Activated B cell treated with CpG ODN at 0.5 μM for 24 hours (primary cell): ENCODE data around the gene CHTOP. TPM values are rescaled to one million over a fixed set of nuclear protein-coding genes. Genes with fewer than 3 reads are reported as not detected.

Experiments
- ATAC-seq: fragments of 200-7000 bp; cut with Tn5 transposase; one replicate; pipeline ENCODE4 v1.10.0; 2021; ENCODE audit warnings: low read depth, mild to moderate bottlenecking, moderate library complexity
- CTCF ChIA-PET: fragments of 350-600 bp; sonication (Branson Sonifier 250); formaldehyde crosslinking; loops from one replicate; lab custom pipeline; 2021; ENCODE audit warnings: antibody characterized with exemption; lab: Charles Lee
- POLR2A ChIA-PET: fragments of 350-600 bp; sonication (Branson Sonifier 250); formaldehyde crosslinking; loops from one replicate; lab custom pipeline; 2021; ENCODE audit warnings: antibody characterized with exemption; lab: Charles Lee
- DNase-seq: peaks from one replicate; pipeline ENCODE4 v3.0.0; 2022
- H3K27ac Mint-ChIP-seq: one replicate; pipeline ENCODE4 v1.8.0; 2020; ENCODE audit warnings: mixed read lengths
- H3K27me3 Mint-ChIP-seq: one replicate; pipeline ENCODE4 v1.8.0; 2021; ENCODE audit warnings: mixed read lengths
- H3K36me3 Mint-ChIP-seq: one replicate; pipeline ENCODE4 v1.8.0; 2021; ENCODE audit warnings: low read depth, mixed read lengths
- H3K4me1 Mint-ChIP-seq: one replicate; pipeline ENCODE4 v1.8.0; 2021; ENCODE audit warnings: mixed read lengths
- H3K4me3 Mint-ChIP-seq: one replicate; pipeline ENCODE4 v1.8.0; 2020; ENCODE audit warnings: mild to moderate bottlenecking, mixed read lengths
- H3K9me3 Mint-ChIP-seq: one replicate; pipeline ENCODE4 v1.8.0; 2020; ENCODE audit warnings: mixed read lengths
- CTCF ChIP-seq: fragments of 200-600 bp; IDR thresholded peaks from one replicate; pipeline ENCODE4 v1.8.0; 2022; ENCODE audit warnings: antibody characterized with exemption, mild to moderate bottlenecking
- intact Hi-C: fragments of 100-400 bp; cut with micrococcal nuclease; formaldehyde crosslinking; loops from one replicate; pipeline ENCODE4 v1.15.1; 2024
- total RNA-seq: library from RNA; stranded (reverse); gene quantifications from 2 replicates; pipeline ENCODE4 v1.2.3, GENCODE V29; 2022

CHTOP gene
- total RNA-seq, 1 donor from 2014 or later = 148 TPM

GRCh38 chr1:153640861-153641260 lies 7.0 kb downstream of the CHTOP start:
- CTCF ChIA-PET = interaction anchor here (0.6 to 2.6 kb wide), 2 partner anchors 68 to 130 kb away, joined by 3 to 8 read pairs; no protein-coding TSS in a partner anchor
- peaks cover 94% of the 10 kb centered on the region for H3K36me3 Mint-ChIP-seq
- intact Hi-C loops = no loop called here
- H3K4me1 Mint-ChIP-seq = peaks cover 26% of the 10 kb centered on the region
- no peaks in the 10 kb centered on the region for H3K9me3 Mint-ChIP-seq
- no peak for ATAC-seq
- TF ChIP-seq CTCF = no peak
- no peak overlapping the region for H3K4me3 Mint-ChIP-seq
- no peaks in the 10 kb centered on the region for H3K27me3 Mint-ChIP-seq
- POLR2A ChIA-PET = interaction anchor here (1.0 to 2.1 kb wide), 4 partner anchors 11 to 69 kb away, joined by 3 to 8 read pairs (median 5); partner anchors contain the start of gene SNAPIN
- no peak for DNase-seq
- no peak overlapping the region for H3K27ac Mint-ChIP-seq

GRCh38 chr1:153642161-153642560 lies 8.3 kb downstream of the CHTOP start:
- intact Hi-C loops = no loop called here
- DNase-seq (no peak), ATAC-seq (no peak)
- Mint-ChIP-seq H3K36me3 (peaks cover 96% of the 10 kb centered on the region), H3K27ac (no peak overlapping the region), H3K4me1 (peaks cover 15% of the 10 kb centered on the region), H3K9me3 (no peaks in the 10 kb centered on the region), H3K4me3 (no peak overlapping the region), H3K27me3 (no peaks in the 10 kb centered on the region)
- ChIA-PET CTCF (interaction anchor here (0.7 kb wide), 1 partner anchor 30 kb away, joined by 3 read pairs; no protein-coding TSS in a partner anchor), POLR2A (interaction anchor here (0.6 to 1.5 kb wide), 2 partner anchors 9 to 70 kb away, joined by 4 to 6 read pairs; no protein-coding TSS in a partner anchor)
- no peak for TF ChIP-seq CTCF

GRCh38 chr1:153643100-153643499 lies 9.2 kb downstream of the CHTOP start:
- ATAC-seq = no peak
- intact Hi-C loops = no loop called here
- Mint-ChIP-seq H3K27me3 (no peaks in the 10 kb centered on the region), H3K9me3 (no peaks in the 10 kb centered on the region), H3K4me1 (peaks cover 11% of the 10 kb centered on the region), H3K36me3 (peaks cover 91% of the 10 kb centered on the region), H3K27ac (no peak overlapping the region), H3K4me3 (no peak overlapping the region)
- CTCF ChIA-PET = interaction anchor here (0.9 to 2.3 kb wide), 3 partner anchors 47 to 71 kb away, joined by 3 to 7 read pairs (median 3); no protein-coding TSS in a partner anchor
- POLR2A ChIA-PET = interaction anchor here (1.1 to 2.4 kb wide), 5 partner anchors 9 to 108 kb away, joined by 3 to 29 read pairs (median 6); partner anchors contain the start of genes CHTOP, S100A6 and SNAPIN
- DNase-seq = no peak
- no peak for TF ChIP-seq CTCF

GRCh38 chr1:153643816-153644215 lies 9.9 kb downstream of the CHTOP start:
- no peak for ATAC-seq
- peak overlapping the region; percentile 46 for H3K27ac Mint-ChIP-seq
- H3K27me3 Mint-ChIP-seq = no peaks in the 10 kb centered on the region
- CTCF ChIA-PET = interaction anchor here (0.7 to 2.3 kb wide), 5 partner anchors 9 to 133 kb away, joined by 3 to 7 read pairs (median 3); no protein-coding TSS in a partner anchor
- H3K9me3 Mint-ChIP-seq = no peaks in the 10 kb centered on the region
- H3K4me3 Mint-ChIP-seq = no peak overlapping the region
- DNase-seq = no peak
- POLR2A ChIA-PET = interaction anchor here (0.9 to 2.4 kb wide), 5 partner anchors 9 to 109 kb away, joined by 3 to 29 read pairs (median 5); partner anchors contain the start of genes CHTOP, S100A6 and SNAPIN
- intact Hi-C loops = no loop called here
- TF ChIP-seq CTCF = no peak
- H3K36me3 Mint-ChIP-seq = peaks cover 85% of the 10 kb centered on the region
- peaks cover 11% of the 10 kb centered on the region for H3K4me1 Mint-ChIP-seq

GRCh38 chr1:153646672-153647345 lies 12.9 kb downstream of the CHTOP start:
- Mint-ChIP-seq H3K4me3 (no peak overlapping the region), H3K4me1 (peaks cover 12% of the 10 kb centered on the region), H3K36me3 (peaks cover 57% of the 10 kb centered on the region), H3K27me3 (no peaks in the 10 kb centered on the region), H3K27ac (peak overlapping the region; percentile 71), H3K9me3 (no peaks in the 10 kb centered on the region)
- no peak for ATAC-seq
- intact Hi-C loops = no loop called here
- ChIA-PET CTCF (no interaction called here), POLR2A (interaction anchor here (2.1 kb wide), 1 partner anchor 12 kb away, joined by 14 read pairs; the partner anchor contains the start of gene CHTOP)
- TF ChIP-seq CTCF = no peak
- no peak for DNase-seq
